Measurements from ENCODE around the gene GRK6.

Gene GRK6

DNA sequence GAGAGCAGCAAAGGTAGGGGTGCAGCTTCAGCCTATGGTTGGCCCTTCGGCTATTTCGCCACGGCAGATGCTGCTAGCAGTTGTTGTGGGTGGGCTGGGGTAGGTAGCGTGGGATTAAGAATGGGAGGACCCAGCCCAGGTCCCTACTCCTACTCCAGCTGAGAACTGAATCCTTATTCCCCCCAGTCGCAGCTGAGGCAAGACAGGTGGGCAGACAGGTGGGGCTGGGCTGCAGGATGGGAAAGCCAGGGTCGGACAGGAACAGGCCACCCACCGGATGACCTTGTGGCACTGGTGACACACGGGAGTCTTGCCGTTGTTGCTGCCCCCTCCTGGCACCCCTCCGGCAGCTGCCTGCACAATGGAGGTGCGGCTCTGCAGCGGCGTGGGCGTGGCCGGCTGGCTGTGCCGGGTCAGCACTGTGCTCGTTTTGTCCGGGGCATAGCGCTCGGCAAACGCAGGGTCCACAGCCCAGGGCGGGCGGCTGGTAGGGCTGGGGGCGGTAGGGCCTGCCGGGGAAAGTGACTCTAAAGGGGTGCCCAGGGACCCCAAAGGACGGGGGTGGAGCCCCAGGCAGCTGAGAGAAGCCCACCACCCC is 62.7 kb downstream of the GRK6 start:
- no peak for DNase-seq

DNA sequence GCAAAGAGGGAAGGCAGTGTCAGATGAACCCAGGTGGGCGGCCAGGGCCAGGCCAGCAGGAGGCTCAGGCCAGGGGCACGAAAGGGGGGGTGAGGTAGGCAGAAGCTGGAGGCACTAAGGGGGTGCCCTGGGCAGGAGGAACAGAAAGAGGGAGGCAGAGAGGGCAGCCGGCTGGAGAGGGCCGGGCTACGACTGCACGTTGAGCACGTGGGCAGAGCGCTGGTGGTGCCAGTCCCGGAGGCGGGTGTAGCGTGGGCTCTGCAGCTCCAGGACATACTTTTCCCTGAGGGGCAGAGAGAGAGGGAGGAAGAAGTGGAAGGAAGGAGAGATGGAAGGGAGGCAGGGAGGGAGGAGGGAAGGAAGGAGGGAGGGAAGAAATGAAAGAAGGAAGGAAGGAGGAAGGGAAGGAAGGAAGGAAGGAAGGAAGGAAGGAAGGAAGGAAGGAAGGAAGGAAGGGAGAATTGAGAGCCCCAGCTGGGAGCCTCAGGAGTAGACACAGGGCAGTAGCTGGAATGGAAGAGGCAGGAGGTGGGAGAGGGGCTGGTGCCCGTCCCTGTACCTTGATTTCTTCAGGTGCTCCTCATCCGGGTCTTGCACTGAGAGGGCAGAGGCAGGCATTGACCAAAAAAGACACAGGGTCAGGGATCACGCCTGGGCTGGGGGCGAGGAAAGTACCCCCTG is 64.0 kb downstream of the GRK6 start:
- no peak for DNase-seq

DNA sequence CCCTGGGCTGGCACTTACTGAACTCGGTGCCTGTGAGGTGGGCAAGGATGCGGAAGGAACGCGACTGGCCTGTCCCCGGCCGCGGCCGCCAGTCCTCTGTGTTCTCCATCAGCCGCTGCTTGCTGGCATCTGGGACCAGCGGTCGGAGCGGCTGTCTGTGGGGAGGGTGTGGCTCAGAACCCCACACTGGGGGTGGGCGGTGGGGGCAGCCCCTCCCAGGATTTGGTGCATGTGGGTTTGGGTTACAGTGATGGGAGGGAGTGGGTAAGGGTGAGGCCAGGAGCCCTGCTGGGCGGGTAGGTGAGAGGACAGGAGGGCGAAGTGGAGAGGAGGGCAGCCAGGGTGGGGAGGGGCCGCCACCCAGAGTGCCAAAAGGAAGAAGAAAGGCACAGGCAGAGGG is 64.5 kb downstream of the GRK6 start:
- no peak for DNase-seq

DNA sequence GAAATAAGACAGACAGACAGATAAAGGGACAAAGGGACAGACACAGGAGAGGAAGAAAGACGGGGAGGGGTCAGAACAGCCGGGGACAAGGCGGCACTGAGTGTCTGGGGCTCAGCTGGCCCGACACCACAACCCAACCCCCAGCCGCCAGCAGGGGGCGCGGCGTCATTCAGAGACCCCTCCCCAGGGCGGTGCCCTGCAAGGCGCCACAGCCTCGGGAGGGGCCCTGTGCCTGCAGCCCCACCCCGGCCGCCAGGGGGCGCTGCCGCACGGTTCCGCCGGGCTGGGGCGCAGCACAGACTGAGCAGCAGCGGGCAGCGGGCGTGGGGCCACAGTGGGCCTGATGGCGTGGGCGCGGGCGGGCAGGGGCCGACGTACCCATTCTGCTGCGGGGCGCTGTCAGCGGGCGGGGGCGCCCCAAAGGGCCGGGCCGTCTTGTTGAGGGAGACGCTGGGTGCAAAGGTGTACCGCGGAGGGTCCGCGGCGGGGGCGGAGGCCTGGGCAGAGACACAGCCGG is 65.0 kb downstream of the GRK6 start:
- DNase-seq = peak; percentile 84

DNA sequence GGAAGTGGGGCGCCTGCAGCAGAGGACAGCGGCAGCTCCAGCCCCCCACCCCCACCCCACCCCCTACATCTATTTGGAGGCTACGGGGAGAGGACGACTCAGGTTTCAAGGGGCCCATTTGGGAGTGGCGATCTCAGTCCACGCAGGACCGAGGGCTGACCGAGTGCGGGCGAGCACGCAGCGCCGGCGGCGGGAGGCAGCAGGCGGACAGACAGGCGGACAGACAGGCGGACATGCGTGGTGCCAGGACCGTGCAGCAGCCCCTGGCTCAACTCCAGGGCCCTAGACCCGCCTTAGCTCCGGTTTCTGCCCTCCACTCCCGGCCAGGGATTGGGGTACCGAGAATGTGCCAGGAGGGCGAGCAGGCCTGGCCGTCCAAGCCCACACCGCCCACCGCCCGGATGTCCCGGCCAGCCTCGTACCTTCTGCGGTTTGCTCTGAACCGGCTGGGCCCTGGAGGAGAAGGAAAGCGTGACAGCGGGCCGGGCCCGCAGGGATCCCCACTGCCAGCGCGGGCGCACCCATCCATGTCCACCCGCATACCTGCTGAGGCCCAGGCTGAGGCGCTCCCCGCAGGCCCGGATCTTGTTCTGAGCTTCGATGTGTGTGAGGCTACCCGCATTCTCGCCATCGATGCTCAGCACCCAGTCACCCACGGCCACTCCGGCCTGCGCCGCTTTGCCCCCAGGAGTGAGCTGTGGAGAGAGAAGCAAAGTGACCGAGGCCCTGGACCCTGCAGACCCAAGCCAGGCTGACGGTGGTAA is 65.7 kb downstream of the GRK6 start:
- DNase-seq = no peak

Measured in OCI-M1 (cell line).